Measurements from ENCODE around the gene CTNNB1. TPM values are rescaled to one million over a fixed set of nuclear protein-coding genes. Genes with fewer than 3 reads are reported as not detected.

Gene CTNNB1
- total RNA-seq, 1 donor: 1,165 TPM

GRCh38 chr3:41175365-41175764 lies 23.9 kb upstream of the CTNNB1 start:
- Histone ChIP-seq H3K27ac (ENCODE audit: low read depth, low read length) (no peak overlapping the region), H3K36me3 (ENCODE audit: insufficient read depth, low read length) (no peaks in the 10 kb centered on the region), H3K4me2 (ENCODE audit: insufficient read depth, low read length) (no peak overlapping the region), H3K4me3 (ENCODE audit: insufficient read depth, low read length) (no peak overlapping the region), H2AFZ (ENCODE audit: low read length) (no peak overlapping the region), H3K4me1 (ENCODE audit: insufficient read depth, low read length) (peaks cover 9% of the 10 kb centered on the region), H3K79me2 (ENCODE audit: insufficient read depth, low read length) (no peaks in the 10 kb centered on the region), H3K27me3 (ENCODE audit: insufficient read depth, low read length) (peaks cover 23% of the 10 kb centered on the region), H4K20me1 (ENCODE audit: insufficient read depth, low read length) (no peaks in the 10 kb centered on the region), H3K9me3 (ENCODE audit: low read depth, low read length) (no peaks in the 10 kb centered on the region)
- no peak for TF ChIP-seq CTCF (IDR thresholded peaks at IDR 0.05; ENCODE audit: extremely low read depth, low read depth, low read length)
- DNase-seq (ENCODE audit: insufficient read length, low spot score, missing footprints): no peak

DNA sequence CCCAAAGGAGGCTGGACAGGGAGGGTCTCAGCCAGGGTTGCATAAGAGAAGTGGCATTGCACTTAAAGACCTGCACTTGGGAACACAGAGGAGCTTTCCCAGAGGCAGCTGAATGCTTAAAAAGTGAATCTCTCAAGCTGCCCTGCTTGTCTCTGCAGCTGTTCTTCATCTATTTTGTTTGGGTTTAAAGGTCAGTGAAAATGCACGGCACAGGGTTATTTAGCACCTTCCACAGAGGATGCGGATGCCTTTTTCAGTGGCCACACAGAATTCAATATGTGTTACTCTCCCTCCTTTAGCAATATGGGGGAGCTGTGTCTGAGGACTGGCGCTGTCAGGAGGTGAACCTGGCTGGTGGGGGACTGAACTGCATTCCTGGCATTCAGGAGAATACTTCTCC lies 22.7 kb upstream of the CTNNB1 start:
- Histone ChIP-seq H3K4me3 (ENCODE audit: insufficient read depth, low read length) (no peak overlapping the region), H3K27me3 (ENCODE audit: insufficient read depth, low read length) (peaks cover 20% of the 10 kb centered on the region), H3K9me3 (ENCODE audit: low read depth, low read length) (no peaks in the 10 kb centered on the region), H3K36me3 (ENCODE audit: insufficient read depth, low read length) (no peaks in the 10 kb centered on the region), H2AFZ (ENCODE audit: low read length) (no peak overlapping the region), H3K4me1 (ENCODE audit: insufficient read depth, low read length) (peaks cover 9% of the 10 kb centered on the region), H4K20me1 (ENCODE audit: insufficient read depth, low read length) (no peaks in the 10 kb centered on the region), H3K27ac (ENCODE audit: low read depth, low read length) (no peak overlapping the region), H3K79me2 (ENCODE audit: insufficient read depth, low read length) (no peaks in the 10 kb centered on the region), H3K4me2 (ENCODE audit: insufficient read depth, low read length) (no peak overlapping the region)
- DNase-seq (ENCODE audit: insufficient read length, low spot score, missing footprints): no peak
- TF ChIP-seq CTCF (IDR thresholded peaks at IDR 0.05; ENCODE audit: extremely low read depth, low read depth, low read length): no peak

- TF ChIP-seq CTCF (IDR thresholded peaks at IDR 0.05; ENCODE audit: extremely low read depth, low read depth, low read length): no peak
Observed at GRCh38 chr3:41178576-41178975, 20.7 kb upstream of the CTNNB1 start.

DNA sequence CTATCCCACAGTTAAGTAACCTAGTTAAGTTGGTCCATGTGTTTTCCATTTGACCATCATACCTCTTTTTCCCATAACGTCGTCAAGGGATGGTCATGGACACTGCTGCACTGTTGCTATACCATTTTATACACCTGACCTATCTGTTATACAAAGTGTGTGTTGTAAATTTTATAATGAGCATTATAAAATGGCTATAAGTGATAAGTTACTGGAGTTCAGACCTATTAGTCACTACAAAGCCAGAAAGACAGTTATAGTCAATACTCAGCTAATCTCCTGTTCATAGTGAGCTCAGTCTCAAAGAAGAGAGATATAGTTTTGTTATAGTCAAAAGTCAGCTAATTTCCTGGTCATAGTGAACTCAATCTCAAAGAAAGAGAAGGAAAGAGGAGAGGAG lies 18.9 kb upstream of the CTNNB1 start:
- peaks cover 22% of the 10 kb centered on the region for H3K27me3 ChIP-seq (ENCODE audit: insufficient read depth, low read length)
- peaks cover 4% of the 10 kb centered on the region for H3K4me1 ChIP-seq (ENCODE audit: insufficient read depth, low read length)
- H3K79me2 ChIP-seq (ENCODE audit: insufficient read depth, low read length): no peaks in the 10 kb centered on the region
- no peak overlapping the region for H3K27ac ChIP-seq (ENCODE audit: low read depth, low read length)
- H2AFZ ChIP-seq (ENCODE audit: low read length): no peak overlapping the region
- no peaks in the 10 kb centered on the region for H3K9me3 ChIP-seq (ENCODE audit: low read depth, low read length)
- no peak for DNase-seq (ENCODE audit: insufficient read length, low spot score, missing footprints)
- no peak overlapping the region for H3K4me2 ChIP-seq (ENCODE audit: insufficient read depth, low read length)
- TF ChIP-seq CTCF (IDR thresholded peaks at IDR 0.05; ENCODE audit: extremely low read depth, low read depth, low read length): no peak
- no peaks in the 10 kb centered on the region for H4K20me1 ChIP-seq (ENCODE audit: insufficient read depth, low read length)
- no peaks in the 10 kb centered on the region for H3K36me3 ChIP-seq (ENCODE audit: insufficient read depth, low read length)
- H3K4me3 ChIP-seq (ENCODE audit: insufficient read depth, low read length): no peak overlapping the region

More at GRCh38 chr3:41178576-41178975, 20.7 kb upstream of the CTNNB1 start:
- Histone ChIP-seq H3K27ac (ENCODE audit: low read depth, low read length) (no peak overlapping the region), H4K20me1 (ENCODE audit: insufficient read depth, low read length) (no peaks in the 10 kb centered on the region), H3K79me2 (ENCODE audit: insufficient read depth, low read length) (no peaks in the 10 kb centered on the region), H3K9me3 (ENCODE audit: low read depth, low read length) (no peaks in the 10 kb centered on the region), H3K4me3 (ENCODE audit: insufficient read depth, low read length) (no peak overlapping the region), H3K36me3 (ENCODE audit: insufficient read depth, low read length) (no peaks in the 10 kb centered on the region), H3K4me1 (ENCODE audit: insufficient read depth, low read length) (peaks cover 9% of the 10 kb centered on the region), H3K4me2 (ENCODE audit: insufficient read depth, low read length) (no peak overlapping the region), H3K27me3 (ENCODE audit: insufficient read depth, low read length) (peaks cover 20% of the 10 kb centered on the region), H2AFZ (ENCODE audit: low read length) (no peak overlapping the region)
- DNase-seq (ENCODE audit: insufficient read length, low spot score, missing footprints): no peak
